Measurements from ENCODE around the gene ZNF550.
A peak's percentile ranks its signal among the peaks of the same experiment; 100 is the strongest.

Gene ZNF550

DNA sequence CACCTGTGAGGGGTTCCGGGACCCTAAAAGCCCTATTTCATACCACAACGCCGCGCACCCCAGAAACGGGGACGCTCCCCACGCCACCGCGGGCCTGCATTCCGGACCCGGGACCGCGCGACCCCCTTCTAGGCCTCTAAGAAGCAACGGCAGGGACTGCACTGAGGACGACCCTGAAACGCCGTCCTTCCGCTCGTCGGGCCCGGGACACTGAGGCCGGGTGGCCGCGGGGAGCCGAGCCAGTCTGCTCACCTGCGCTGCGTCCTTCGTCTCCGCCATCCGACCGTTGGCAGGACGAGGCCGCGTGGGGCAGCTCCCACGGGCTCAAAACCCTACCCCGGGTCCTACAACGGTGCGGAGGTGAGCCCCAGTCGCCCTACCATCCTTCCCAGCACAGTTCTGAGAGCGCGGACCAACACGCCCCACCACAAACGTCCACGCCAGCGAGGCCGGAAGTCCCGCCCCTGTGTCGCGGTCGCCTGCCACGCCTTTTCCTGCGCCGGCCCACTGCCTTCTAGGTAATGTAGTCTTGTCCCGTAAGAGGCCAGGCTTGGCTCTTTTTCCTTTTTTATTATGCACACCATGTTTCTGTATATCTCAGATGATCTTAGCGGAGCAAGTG, at the start of gene ZNF550:
Gene ZNF550, minus strand, starts transcription at position 460 of the 622 bp plus-strand sequence. Its CDS starts 181 bp downstream, at position 279.
- peak; percentile 48 for DNase-seq

DNA sequence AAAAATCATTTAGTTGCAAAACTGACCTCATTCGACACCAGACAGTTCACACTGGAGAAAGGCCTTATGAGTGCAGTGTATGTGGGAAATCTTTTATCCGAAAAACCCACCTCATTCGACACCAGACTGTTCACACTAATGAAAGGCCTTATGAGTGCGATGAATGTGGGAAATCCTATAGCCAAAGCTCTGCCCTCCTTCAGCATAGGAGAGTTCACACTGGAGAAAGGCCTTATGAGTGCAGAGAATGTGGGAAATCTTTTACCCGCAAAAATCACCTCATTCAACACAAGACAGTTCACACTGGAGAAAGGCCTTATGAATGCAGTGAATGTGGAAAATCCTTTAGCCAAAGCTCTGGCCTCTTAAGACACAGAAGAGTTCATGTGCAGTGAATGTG, 47.3 kb upstream of the ZNF550 start:
- DNase-seq, result no peak

DNA sequence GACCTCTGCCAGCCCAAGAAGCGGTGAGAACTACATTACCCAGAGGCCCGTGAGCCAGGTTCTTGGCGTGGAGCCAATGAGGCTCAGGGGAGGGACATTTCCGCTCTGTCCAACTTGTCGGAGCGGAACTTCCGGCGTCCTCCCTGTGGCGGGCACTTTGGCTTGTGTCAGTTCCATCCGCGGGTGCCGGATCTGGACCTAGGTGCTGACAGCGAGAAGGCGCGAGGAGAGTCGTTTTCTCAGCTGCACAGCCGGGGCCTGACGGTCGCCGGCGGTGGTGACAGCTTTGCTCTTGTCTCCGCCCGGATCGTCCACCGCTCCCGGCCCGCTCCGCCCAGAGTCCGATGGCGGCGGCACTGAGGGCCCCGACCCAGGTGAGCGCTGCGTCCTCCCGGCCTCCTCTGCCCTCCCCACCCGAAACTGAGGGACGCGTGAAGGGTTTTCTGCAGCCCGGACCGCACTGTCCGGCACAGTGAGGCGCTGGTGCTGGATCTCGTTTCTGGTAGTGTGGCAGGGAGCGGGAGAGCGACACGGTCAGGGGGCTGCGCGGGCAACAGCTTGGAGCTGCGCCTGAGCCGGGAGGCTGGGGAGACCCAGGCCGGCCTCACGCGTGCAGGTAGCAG, 40.2 kb upstream of the ZNF550 start, which contains the start of gene ZNF530:
Gene ZNF530, plus strand, starts transcription at position 125 of the 623 bp plus-strand sequence. CDS start 4,461 bp downstream, outside the sequence.
- DNase-seq, result peak; percentile 81

DNA sequence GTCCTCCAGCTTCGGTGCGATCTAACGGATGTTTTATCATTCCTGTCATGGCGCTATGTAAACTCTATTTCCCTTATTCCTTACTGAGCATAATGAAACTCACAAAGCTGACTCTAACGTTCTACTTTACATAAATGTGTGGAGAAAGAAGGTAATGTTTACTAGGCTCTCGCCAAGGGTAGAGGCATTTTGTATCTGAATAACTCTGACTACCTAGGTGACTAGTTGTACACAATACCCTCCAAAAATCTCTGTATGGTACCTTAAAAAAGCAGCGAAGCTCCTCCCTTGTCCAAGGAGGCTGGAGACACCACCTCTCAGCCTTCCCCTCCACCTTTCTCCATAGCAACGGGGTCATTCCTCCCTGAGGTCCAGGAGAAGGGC, 39.7 kb upstream of the ZNF550 start:
- no peak for DNase-seq

DNA sequence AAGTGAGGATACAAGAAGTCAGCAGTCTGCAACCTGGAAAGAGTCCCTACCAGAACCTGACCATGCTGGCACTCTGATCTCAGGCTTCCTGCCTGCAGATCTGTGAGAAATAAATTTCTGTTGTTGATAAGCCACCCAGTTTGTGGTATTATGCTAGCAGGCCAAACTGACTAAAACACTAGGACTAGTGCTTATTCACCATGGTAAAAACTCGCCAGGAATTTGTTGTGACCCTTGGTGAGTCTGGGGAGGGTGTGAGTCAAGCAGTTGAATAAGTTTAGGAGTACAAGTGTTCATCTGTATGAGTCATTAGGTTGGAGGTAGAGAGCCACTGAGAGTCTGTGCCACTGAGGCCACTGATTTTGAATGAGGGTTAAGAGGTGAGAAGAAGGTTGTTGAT, 27.9 kb upstream of the ZNF550 start:
- no peak for DNase-seq

DNA sequence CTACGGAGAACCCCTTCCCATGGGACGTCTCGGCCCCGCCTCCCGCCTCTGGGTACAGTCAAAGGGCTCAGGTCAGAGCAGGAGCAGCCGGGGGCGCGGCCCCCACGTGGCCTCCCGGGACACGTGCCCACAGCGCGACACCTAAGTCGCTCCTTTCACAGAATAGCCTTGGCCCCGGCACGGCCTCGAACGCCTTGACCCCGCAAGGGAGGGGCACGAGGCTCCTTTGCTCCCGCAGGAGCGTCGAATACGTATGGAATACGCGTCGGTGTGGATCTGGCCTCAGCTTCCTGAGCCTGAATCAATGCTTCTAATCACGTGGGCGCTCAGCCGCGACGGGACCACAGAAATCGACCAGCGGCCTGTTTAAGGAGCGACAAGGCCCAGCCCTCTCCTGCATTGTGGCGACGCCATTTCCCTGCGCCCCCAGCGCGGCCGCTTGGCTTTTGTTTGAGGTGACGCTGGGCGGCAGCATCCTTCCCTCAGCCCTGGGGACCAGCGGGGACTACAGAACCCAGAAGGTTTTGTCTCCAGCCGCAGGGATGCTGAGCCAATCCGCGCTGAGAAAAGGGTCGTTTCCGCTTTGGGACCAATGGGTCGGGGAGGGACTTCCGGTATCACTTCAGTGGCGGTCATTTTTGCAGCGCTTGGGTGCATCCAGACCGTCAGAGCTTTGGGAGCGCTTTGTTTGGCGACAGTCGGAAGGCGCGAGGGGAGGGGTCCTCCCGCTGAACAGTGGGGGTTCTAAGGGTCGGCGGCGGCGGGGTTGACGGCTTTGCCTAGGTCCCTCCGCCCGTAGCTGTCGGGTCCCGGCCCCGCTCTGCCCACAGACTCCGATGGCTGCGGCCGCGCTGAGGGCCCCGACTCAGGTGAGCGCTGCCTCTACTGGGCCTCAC, 24.1 kb upstream of the ZNF550 start, which contains the start of gene ZIK1:
Gene ZIK1, plus strand, starts transcription at position 625 of the 896 bp plus-strand sequence. Its CDS starts 212 bp downstream, at position 837.
- DNase-seq, result peak; percentile 68

DNA sequence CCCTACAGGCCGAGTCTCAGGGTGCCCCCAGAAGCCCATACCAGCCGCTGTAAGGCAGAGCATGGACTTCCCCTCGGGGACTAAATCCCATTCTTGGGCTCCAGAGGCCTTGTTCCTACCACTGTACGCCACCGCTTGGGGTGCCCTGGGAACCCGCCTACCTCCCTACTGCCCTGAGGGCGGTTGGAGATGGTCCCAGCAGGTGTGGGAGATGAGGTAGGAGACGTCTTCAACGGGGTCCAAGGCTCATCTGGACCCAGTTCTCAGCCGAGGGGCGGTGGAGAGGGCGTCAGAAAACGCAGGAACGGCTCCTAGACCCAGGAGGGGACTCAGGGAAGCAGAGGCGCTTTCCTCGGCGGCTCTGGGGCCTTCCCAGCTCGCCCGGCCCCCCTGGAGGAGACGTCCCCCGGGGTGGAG, 23.4 kb upstream of the ZNF550 start:
- DNase-seq, result no peak

DNA sequence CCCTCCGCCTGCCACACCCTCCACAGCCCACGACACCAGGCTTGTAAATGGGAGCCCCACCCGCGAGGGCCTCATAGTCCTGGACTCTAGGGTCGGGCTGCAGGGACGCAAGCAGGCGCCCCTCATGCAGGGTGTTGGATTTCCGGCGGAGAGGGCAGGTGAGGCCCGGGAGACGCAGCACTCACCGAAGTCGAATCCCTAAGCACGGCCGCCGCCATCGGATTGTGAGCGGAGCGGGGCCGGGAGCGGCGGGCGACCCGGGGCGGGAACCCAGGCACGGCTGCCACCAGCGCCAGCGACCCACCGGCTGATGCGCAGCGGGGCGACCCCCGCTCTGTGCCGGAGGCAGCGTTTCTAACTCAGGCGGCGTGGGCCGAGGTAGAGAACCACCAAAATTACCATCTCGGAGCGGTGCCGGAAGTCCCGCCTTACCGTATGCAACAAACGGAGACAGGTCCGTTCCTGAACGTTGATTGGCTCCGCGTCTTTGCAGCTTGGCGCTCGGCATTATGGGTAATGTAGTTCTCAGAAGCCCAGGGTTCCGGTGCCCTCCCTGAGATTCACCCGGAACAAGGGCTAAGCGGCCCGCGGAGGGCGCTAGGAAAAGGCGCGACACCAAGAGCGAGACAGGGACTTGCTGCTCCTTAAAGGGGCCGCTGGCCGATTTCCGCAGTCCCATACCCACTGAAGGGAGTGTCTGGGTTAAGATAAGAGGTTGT, 19.0 kb upstream of the ZNF550 start, which contains the start of gene ZNF416:
Gene ZNF416, minus strand, starts transcription at position 425 of the 719 bp plus-strand sequence. Its CDS starts 207 bp downstream, at position 218.
- DNase-seq, result peak; percentile 88

DNA sequence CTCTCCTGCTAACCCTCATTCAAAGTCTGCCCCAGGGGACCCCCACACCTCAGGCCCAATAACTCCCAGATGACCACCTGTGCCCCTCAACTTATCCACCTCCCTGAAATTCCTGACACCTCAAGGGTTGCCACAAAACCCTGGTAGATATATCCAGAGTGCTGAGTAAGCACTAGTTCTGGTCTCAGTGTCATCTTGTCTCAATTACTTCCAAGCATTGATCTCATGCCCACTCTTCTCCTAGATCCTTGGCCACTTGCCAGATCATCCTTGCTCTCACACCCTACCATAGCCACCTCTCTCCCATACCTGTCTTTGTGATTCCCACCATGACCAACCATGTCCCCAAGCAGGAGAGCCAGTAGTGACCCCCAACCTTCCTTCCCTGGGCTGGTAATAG, 17.0 kb upstream of the ZNF550 start:
- no peak for DNase-seq

DNA sequence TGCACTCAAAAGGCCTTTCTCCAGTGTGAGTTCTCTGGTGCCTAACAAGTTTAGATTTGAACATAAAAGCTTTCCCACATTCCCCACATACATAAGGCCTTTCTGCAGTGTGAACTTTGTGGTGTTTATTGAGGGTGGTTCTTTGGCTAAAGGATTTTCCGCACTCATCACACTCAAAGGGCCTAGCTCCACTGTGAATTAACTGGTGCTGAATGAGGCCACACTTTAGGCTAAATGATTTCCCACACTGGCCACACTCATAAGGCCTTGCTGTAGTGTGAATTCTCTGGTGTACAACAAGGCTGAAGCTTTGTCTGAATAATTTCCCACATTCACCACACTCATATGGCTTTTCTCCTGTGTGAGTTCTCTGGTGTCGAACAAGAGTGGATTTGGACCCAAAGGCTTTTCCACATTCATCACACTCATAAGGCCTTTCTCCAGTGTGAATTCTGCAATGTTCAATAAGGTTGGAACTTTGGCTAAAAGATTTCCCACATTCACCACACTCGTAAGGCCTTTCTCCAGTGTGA, 12.8 kb upstream of the ZNF550 start:
- no peak for DNase-seq

DNA sequence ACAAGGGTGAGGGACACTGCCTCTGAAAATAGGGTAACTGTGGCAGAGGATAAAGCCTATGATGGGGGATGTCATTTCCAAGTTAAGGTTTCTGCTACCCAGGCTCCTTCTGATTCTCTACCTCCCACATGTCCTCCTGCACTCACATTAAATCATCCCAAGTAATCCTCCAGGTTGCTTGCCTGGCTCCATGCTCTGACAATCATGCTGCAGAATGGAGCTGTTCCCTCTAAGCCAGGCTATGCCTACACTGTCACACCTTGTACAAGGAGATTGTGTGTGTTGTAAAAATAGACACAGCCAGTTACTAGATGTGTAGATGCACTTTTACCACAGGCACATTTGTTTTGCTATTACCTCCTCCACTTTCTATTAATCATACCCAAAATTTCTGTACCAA, 11.0 kb upstream of the ZNF550 start:
- no peak for DNase-seq

DNA sequence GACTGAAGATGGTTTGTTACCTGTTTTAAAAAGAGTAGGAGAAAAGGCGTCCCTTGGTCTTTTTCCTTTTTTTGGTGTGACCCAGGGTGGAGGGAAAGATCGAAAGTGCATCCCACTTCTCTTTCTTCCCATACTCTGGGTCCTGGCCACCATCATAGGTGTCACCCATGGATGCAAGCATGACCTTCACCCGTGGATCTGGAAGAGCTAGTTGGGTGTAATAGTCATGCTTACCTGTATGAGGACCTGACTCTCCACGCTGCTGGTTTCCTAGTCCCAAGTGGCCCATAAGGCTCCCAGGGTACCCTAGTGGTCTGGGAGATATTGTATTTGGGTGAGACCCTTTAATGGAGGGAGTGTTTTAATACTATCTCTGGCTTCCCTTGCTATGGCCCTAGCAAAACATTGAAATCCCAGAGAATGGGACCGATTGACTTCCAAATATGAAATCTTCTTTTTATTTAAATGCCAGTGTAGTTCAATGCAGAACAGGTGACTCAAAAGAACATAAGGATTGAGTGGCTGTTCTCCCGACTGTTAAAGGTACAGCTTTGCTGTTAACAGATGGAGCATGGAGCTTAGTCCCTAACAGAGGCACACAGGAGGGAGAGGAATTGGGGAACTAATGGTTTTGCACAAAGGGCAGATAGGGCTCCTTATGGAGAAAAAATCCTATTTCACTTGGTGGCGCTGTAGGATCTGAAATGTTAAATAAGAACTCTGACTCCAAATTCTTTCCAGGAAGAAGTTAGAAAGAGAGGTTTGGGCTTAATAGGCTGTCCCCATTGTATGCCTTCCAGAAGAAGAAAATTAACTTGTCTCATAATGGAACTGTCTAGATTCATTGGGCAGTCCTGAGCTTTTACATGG, 7.0 kb upstream of the ZNF550 start:
- peak; percentile 1 for DNase-seq

DNA sequence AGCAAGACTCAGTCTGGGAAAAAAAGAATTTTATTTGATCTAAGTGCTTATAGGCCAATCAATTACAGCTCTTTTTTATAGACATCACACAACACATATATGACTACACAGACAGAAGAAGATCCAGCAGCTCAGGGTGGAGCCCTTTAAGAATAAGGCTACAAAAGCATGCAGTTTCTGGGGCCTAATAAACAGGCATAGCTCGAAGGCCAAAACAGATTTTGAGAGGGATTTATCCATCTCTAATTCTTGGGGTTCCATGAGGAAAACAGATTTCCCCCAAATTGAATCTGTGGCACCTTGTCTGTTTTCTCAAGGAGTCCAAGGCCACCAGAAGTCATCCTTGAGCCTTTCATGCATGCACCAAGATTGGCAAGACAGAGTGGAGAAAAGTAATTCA, 3.9 kb upstream of the ZNF550 start:
- DNase-seq, result no peak

DNA sequence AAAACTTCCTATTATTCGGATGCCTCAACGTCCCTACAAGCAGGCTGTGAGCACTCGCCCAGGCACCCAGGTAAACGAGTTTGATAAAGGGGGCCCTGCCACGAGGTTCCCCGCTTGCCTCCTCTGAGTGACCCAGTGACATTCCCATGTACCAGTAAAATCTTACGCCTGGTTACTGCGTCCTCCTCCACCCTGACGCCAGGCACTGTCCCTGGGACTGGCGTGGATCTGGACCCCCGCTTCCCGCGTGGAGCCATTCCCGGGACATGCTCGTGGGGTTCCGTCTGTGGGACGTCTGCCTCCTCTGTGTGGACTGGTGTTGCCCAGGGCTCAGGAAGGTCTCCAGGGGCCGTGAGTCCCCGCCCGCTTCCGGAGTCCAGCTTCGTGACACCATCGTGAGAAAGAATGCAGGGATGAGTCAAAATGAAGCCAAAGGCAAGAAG, 407 bp upstream of the ZNF550 start:
- no peak for DNase-seq

DNA sequence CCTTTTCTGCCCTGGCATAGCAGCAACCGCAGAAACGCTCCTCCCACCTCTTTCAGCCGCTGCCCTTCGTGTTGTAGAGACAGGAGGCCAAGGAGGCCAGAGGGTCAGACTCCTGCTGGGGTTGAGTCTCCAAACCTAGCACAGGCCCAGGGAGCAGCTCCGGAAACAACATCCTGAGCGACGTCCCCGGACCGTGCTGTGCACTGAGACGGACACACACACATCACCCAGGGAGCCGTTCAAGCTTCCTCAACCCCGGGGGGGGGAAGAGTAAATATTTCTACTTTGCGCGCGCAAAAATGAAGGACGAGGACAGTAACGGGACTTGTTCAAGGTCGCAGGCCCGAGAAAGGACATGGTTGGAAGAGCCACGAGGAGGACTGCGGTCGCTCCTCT, 657 bp downstream of the ZNF550 start:
- no peak for DNase-seq

DNA sequence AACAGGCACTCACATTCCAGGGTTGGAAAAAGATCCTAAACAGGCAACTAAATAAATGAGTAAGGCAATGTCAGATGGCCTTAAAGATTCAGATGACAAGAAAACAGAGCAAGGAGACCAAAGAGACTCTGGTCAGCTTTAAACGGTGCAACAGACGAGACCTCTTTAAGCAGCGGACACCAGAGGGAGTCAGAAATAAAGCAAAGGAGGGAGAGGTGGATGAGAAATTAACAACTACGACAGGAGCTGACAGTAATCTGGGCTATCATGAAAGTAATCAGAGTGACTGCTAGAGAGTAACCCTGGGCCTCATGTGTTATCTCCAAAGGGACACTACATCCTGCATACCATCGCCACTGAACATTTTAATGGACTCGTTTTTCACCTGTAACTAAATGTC, 1.1 kb downstream of the ZNF550 start:
- DNase-seq, result no peak

DNA sequence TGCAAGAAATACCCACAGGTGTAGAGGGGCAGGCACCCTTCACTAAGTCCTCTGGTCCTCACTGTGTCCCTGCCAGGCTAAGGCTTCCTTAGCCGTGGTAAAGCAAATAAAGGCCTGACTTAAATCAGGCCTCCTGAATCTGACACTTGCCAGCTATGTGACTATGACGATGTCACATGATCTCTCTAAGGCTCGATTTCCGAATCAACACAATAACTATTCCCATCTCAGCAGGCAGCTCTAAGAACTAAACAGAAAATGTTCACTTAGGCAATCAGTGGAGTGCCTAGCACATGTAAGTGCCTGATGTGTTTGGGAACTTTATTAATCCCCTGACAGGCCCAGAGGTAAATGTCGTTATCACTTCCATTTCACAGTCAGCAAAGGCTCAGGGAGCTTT, 2.0 kb downstream of the ZNF550 start:
- no peak for DNase-seq

DNA sequence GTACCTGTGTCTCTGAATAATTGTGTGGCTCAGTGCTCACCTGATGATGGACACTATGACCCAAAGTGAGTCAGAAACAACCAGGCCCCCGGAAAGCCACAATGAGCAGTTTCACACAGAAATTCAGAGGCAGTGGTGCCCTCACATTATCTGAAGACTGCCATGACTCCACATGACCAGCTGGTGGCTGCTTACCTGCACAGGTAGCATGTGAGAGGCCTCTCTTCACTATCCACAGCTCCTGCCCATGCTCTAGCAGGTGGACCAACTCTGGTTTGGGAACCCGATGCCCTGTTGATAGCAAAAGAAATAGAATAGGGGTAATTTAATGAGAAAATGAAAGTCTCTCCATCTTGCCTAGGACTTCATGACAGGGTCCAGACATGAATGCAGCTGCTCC, 7.2 kb downstream of the ZNF550 start:
- DNase-seq, result no peak

DNA sequence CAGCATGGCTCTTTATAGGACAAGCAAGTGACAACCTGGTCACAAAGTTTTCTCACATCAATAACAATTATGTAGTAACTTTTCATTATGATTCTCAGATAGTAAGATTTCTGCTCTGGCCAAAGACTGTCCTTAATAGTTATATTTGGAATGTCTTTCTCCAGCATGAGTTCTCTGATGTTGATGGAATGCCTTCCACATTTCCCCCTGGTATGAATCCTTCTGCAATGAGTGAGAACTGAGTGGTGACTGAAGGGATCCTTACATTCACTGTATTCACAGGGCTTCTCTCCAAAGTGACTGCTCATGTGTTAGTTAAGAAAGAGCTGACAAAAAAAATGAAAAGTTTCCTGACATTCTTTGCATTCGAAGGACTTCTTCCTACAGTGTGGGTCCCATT, 13.2 kb downstream of the ZNF550 start:
- DNase-seq, result no peak

DNA sequence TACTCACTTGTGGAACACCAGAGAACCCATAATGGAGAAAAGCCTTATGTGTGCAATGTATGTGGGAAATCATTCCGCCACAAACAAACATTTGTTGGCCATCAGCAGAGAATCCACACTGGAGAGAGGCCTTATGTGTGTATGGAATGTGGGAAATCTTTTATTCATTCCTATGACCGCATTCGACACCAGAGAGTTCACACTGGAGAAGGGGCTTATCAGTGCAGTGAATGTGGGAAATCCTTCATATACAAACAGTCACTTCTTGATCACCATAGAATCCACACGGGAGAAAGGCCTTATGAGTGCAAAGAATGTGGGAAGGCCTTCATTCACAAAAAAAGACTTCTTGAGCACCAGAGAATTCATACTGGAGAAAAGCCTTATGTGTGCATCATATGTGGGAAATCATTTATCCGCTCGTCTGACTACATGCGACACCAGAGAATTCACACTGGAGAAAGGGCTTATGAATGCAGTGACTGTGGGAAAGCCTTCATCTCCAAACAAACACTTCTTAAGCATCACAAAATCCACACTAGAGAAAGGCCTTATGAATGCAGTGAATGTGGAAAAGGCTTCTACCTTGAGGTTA, 21.6 kb downstream of the ZNF550 start:
- no peak for DNase-seq

Data from NCI-H2107 (cell line).